GM21576 (cell line): ENCODE data around the gene RPS15.
A peak's percentile ranks its signal among the peaks of the same experiment; 100 is the strongest.
"Not testable (repeated sequence)": the region's sequence is repeated elsewhere in the genome, so short reads cannot be mapped to it uniquely, and the experiment has no call there.

Experiments used
- ATAC-seq: cut with Tn5 transposase; IDR thresholded peaks from one replicate; pipeline ENCODE4 v1.9.1; 2021; ENCODE audit warnings: mild to moderate bottlenecking, moderate library complexity; ENCODE audit not compliant: unreplicated experiment

RPS15 gene

GRCh38 chr19:1467490-1468273 lies 29.5 kb downstream of the RPS15 start:
- ATAC-seq, result no peak

GRCh38 chr19:1468274-1468820 lies 30.2 kb downstream of the RPS15 start:
- no peak for ATAC-seq

GRCh38 chr19:1468821-1469254 lies 30.6 kb downstream of the RPS15 start:
- ATAC-seq, result no peak

GRCh38 chr19:1469255-1470054 lies 31.3 kb downstream of the RPS15 start:
- ATAC-seq, result no peak

GRCh38 chr19:1470055-1470304 lies 31.8 kb downstream of the RPS15 start:
- no peak for ATAC-seq

GRCh38 chr19:1470305-1471009 lies 32.3 kb downstream of the RPS15 start:
- no peak for ATAC-seq

- no peak for ATAC-seq
These were observed 32.9 kb downstream of the RPS15 start for GRCh38 chr19:1471010-1471514.

GRCh38 chr19:1471515-1472160 lies 33.4 kb downstream of the RPS15 start:
- ATAC-seq, result no peak

- ATAC-seq, result no peak
These were observed 34.3 kb downstream of the RPS15 start for GRCh38 chr19:1472231-1473084.

- ATAC-seq, result no peak
These were observed 35.1 kb downstream of the RPS15 start for GRCh38 chr19:1473085-1473851.

- ATAC-seq, result no peak
These were observed 36.0 kb downstream of the RPS15 start for GRCh38 chr19:1474011-1474764.

GRCh38 chr19:1474765-1475351 lies 36.7 kb downstream of the RPS15 start:
- ATAC-seq, result no peak

- ATAC-seq, result no peak
These were observed 37.7 kb downstream of the RPS15 start for GRCh38 chr19:1475751-1476437.

GRCh38 chr19:1477056-1477455 lies 38.9 kb downstream of the RPS15 start:
- not testable (repeated sequence) for ATAC-seq

- peak; percentile 73 for ATAC-seq
These were observed 40.9 kb downstream of the RPS15 start, which contains the start of gene C19orf25 for GRCh38 chr19:1478934-1479707. Gene C19orf25, minus strand, starts transcription at chr19:1479215. Its CDS starts 312 bp downstream, at chr19:1478903.

GRCh38 chr19:1481224-1481892 lies 43.2 kb downstream of the RPS15 start:
- no peak for ATAC-seq
